Measurements from ENCODE around the gene BSG.

DNA sequence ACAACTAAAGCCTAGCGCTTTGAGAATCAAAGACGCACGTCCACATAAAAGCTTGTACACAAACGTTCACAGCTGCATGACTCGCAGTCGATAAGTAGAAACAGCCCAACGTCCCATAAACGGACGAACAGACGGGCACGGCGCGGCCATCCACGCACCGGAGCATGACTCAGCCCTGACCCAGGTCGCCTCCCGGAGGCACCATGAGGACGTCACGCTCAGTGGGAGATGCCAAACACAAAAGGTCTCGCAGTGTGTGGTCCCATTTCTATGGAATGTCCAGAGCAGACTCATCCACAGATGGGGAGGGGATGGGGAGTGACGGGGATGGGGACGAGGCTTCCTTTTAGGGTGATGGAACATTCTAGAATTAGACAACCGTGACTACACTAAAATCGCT is 51.6 kb downstream of the BSG start:
- TF ChIP-seq, protein P1, sequence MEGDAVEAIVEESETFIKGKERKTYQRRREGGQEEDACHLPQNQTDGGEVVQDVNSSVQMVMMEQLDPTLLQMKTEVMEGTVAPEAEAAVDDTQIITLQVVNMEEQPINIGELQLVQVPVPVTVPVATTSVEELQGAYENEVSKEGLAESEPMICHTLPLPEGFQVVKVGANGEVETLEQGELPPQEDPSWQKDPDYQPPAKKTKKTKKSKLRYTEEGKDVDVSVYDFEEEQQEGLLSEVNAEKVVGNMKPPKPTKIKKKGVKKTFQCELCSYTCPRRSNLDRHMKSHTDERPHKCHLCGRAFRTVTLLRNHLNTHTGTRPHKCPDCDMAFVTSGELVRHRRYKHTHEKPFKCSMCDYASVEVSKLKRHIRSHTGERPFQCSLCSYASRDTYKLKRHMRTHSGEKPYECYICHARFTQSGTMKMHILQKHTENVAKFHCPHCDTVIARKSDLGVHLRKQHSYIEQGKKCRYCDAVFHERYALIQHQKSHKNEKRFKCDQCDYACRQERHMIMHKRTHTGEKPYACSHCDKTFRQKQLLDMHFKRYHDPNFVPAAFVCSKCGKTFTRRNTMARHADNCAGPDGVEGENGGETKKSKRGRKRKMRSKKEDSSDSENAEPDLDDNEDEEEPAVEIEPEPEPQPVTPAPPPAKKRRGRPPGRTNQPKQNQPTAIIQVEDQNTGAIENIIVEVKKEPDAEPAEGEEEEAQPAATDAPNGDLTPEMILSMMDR (IDR thresholded peaks at IDR 0.05) = no peak
- TF ChIP-seq EP300 (IDR thresholded peaks at IDR 0.05) = no peak
- no peak for TF ChIP-seq POLR2A (IDR thresholded peaks at IDR 0.05)

Measured in ovary (tissue), 3 donors.